ENCODE results near the gene BACH2. TPM values are rescaled to one million over a fixed set of nuclear protein-coding genes. Genes with fewer than 3 reads are reported as not detected.

BACH2 gene
- total and polyA plus RNA-seq, 2 experiments from 2014 or later, result 1.6 to 5.7 TPM

DNA sequence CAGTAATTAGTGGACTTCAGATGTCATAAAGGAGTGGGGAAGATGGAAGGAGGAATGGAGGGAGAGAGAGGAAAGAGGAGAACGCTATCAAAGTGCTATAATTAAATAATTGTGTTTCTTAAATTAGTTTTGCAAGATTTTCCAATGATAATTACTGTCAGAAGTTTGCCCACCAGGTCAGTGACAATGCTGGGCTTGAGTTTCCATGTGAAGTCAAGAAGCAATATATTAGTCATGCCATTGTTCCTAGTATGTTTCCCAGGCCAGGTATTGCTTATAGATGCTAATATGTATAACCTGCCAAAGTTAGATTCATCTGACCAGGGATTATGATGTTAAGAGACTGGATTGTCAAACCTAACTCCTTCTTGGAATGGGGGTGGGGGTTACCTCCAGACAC lies 270.4 kb downstream of the BACH2 start (continued):
- TF ChIP-seq, protein P1, sequence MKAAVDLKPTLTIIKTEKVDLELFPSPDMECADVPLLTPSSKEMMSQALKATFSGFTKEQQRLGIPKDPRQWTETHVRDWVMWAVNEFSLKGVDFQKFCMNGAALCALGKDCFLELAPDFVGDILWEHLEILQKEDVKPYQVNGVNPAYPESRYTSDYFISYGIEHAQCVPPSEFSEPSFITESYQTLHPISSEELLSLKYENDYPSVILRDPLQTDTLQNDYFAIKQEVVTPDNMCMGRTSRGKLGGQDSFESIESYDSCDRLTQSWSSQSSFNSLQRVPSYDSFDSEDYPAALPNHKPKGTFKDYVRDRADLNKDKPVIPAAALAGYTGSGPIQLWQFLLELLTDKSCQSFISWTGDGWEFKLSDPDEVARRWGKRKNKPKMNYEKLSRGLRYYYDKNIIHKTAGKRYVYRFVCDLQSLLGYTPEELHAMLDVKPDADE (IDR thresholded peaks at IDR 0.05), result no peak
- no peak for TF ChIP-seq CREB1 (CRISPR knock-in tag; IDR thresholded peaks at IDR 0.05; ENCODE audit: low read depth)

DNA sequence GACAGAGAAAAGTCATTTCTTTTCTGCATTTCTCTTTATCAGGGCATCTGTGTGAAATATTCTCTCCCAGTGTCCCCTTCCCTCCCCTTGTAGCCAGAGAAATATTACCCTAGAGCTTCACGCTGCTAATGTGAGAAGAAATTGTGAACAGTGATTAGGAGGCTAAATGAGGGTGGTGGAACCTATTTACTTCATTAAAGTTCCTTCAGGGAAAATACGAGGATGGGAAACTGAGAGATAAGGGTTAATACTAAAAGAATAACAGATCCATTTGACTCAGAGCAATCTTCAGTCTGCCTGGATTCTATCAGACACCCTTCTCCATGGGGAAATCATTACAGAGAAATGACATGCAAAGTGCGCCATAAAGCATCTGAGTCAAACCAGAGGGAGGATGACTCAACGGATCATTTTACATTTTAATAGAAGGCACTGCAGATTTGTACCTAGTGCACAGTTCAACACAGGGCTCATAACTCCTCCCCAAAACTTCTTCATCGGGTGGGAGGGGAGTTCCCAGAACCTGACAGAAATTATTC lies 271.1 kb downstream of the BACH2 start:
- Histone ChIP-seq H3K27me3 (ENCODE audit: insufficient read depth) (no peaks in the 10 kb centered on the region), H3K4me2 (no peak overlapping the region), H4K20me1 (replicated peaks; ENCODE audit: insufficient read depth) (no peaks in the 10 kb centered on the region), H3F3A (replicated peaks; ENCODE audit: low read depth) (no peaks in the 10 kb centered on the region), H3K4me1 (ENCODE audit: insufficient read depth) (no peaks in the 10 kb centered on the region; the same call in 1 of the 2 replicates), H3K27ac (ENCODE audit: low read depth) (no peak overlapping the region), H3K4me3 (no peak overlapping the region), H3K36me3 (ENCODE audit: insufficient read depth) (no peaks in the 10 kb centered on the region), H3K79me2 (replicated peaks; ENCODE audit: insufficient read depth) (no peaks in the 10 kb centered on the region), H3K9me2 (ENCODE audit: insufficient read depth) (no peaks in the 10 kb centered on the region), H2AFZ (no peak overlapping the region)
- no peaks in the 10 kb centered on the region for H3K9me3 Mint-ChIP-seq
- peaks cover 8% of the 10 kb centered on the region for H3K4me1 Mint-ChIP-seq
- H3K36me3 Mint-ChIP-seq (ENCODE audit: low read depth), result no peaks in the 10 kb centered on the region
- no peak overlapping the region for H3K27ac Mint-ChIP-seq
- no peak overlapping the region for H3K4me3 Mint-ChIP-seq
- DNase-seq (ENCODE audit: low spot score), result no peak
- no peak for ATAC-seq
- peaks cover 4% of the 10 kb centered on the region for H3K27me3 Mint-ChIP-seq (ENCODE audit: insufficient read depth, low read depth, poor library complexity)
- no peak for TF ChIP-seq EZH2 (IDR thresholded peaks at IDR 0.05; ENCODE audit: low read depth, unreplicated experiment)
- TF ChIP-seq ZNF331 (CRISPR knock-in tag; IDR thresholded peaks at IDR 0.05; ENCODE audit: low read depth), result no peak
- TF ChIP-seq STAT1 (IDR thresholded peaks at IDR 0.05; ENCODE audit: unreplicated experiment), result no peak
- TF ChIP-seq, protein P2, sequence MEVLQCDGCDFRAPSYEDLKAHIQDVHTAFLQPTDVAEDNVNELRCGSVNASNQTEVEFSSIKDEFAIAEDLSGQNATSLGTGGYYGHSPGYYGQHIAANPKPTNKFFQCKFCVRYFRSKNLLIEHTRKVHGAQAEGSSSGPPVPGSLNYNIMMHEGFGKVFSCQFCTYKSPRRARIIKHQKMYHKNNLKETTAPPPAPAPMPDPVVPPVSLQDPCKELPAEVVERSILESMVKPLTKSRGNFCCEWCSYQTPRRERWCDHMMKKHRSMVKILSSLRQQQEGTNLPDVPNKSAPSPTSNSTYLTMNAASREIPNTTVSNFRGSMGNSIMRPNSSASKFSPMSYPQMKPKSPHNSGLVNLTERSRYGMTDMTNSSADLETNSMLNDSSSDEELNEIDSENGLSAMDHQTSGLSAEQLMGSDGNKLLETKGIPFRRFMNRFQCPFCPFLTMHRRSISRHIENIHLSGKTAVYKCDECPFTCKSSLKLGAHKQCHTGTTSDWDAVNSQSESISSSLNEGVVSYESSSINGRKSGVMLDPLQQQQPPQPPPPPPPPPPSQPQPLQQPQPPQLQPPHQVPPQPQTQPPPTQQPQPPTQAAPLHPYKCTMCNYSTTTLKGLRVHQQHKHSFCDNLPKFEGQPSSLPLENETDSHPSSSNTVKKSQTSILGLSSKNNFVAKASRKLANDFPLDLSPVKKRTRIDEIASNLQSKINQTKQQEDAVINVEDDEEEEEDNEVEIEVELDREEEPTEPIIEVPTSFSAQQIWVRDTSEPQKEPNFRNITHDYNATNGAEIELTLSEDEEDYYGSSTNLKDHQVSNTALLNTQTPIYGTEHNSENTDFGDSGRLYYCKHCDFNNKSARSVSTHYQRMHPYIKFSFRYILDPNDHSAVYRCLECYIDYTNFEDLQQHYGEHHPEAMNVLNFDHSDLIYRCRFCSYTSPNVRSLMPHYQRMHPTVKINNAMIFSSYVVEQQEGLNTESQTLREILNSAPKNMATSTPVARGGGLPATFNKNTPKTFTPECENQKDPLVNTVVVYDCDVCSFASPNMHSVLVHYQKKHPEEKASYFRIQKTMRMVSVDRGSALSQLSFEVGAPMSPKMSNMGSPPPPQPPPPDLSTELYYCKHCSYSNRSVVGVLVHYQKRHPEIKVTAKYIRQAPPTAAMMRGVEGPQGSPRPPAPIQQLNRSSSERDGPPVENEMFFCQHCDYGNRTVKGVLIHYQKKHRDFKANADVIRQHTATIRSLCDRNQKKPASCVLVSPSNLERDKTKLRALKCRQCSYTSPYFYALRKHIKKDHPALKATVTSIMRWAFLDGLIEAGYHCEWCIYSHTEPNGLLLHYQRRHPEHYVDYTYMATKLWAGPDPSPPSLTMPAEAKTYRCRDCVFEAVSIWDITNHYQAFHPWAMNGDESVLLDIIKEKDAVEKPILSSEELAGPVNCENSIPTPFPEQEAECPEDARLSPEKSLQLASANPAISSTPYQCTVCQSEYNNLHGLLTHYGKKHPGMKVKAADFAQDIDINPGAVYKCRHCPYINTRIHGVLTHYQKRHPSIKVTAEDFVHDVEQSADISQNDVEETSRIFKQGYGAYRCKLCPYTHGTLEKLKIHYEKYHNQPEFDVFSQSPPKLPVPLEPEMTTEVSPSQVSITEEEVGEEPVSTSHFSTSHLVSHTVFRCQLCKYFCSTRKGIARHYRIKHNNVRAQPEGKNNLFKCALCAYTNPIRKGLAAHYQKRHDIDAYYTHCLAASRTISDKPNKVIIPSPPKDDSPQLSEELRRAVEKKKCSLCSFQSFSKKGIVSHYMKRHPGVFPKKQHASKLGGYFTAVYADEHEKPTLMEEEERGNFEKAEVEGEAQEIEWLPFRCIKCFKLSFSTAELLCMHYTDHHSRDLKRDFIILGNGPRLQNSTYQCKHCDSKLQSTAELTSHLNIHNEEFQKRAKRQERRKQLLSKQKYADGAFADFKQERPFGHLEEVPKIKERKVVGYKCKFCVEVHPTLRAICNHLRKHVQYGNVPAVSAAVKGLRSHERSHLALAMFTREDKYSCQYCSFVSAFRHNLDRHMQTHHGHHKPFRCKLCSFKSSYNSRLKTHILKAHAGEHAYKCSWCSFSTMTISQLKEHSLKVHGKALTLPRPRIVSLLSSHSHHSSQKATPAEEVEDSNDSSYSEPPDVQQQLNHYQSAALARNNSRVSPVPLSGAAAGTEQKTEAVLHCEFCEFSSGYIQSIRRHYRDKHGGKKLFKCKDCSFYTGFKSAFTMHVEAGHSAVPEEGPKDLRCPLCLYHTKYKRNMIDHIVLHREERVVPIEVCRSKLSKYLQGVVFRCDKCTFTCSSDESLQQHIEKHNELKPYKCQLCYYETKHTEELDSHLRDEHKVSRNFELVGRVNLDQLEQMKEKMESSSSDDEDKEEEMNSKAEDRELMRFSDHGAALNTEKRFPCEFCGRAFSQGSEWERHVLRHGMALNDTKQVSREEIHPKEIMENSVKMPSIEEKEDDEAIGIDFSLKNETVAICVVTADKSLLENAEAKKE (CRISPR knock-in tag; IDR thresholded peaks at IDR 0.05), result no peak
- TF ChIP-seq, protein P3, sequence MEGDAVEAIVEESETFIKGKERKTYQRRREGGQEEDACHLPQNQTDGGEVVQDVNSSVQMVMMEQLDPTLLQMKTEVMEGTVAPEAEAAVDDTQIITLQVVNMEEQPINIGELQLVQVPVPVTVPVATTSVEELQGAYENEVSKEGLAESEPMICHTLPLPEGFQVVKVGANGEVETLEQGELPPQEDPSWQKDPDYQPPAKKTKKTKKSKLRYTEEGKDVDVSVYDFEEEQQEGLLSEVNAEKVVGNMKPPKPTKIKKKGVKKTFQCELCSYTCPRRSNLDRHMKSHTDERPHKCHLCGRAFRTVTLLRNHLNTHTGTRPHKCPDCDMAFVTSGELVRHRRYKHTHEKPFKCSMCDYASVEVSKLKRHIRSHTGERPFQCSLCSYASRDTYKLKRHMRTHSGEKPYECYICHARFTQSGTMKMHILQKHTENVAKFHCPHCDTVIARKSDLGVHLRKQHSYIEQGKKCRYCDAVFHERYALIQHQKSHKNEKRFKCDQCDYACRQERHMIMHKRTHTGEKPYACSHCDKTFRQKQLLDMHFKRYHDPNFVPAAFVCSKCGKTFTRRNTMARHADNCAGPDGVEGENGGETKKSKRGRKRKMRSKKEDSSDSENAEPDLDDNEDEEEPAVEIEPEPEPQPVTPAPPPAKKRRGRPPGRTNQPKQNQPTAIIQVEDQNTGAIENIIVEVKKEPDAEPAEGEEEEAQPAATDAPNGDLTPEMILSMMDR (conservative IDR thresholded peaks at IDR 0.05; ENCODE audit: low read depth in 2 of 2), result no peak
- TF ChIP-seq JUNB (IDR thresholded peaks at IDR 0.05; ENCODE audit: unreplicated experiment), result no peak
- no peak for TF ChIP-seq EZH2phosphoT487 (IDR thresholded peaks at IDR 0.05; ENCODE audit: unreplicated experiment)
- no peak for TF ChIP-seq POLR2AphosphoS5 (IDR thresholded peaks at IDR 0.05; ENCODE audit: low read depth)
- no peak for TF ChIP-seq CREB1 (CRISPR knock-in tag; IDR thresholded peaks at IDR 0.05; ENCODE audit: low read depth)
- TF ChIP-seq NANOG (IDR thresholded peaks at IDR 0.05; ENCODE audit: borderline replicate concordance), result no peak
- TF ChIP-seq, protein P1 (IDR thresholded peaks at IDR 0.05), result no peak
- TF ChIP-seq ZNF114 (CRISPR knock-in tag; IDR thresholded peaks at IDR 0.05), result no peak

Measured in GM23338 (cell line).